HepG2 (cell line): ENCODE measurements around the gene CYB5R3. TPM values are rescaled to one million over a fixed set of nuclear protein-coding genes. Genes with fewer than 3 reads are reported as not detected.

Source experiments
- CAMTA2 ChIP-seq: sonication (generic); formaldehyde crosslinking; IDR thresholded peaks from 2 replicates; pipeline ENCODE4 v1.4.0; 2020; ENCODE audit warnings: mild to moderate bottlenecking, missing genetic modification reagents, borderline replicate concordance
- GATA4 ChIP-seq: sonication (generic); IDR thresholded peaks from 2 replicates; pipeline ENCODE4 v1.6.1; 2016; ENCODE audit warnings: antibody characterized with exemption, low read depth, borderline replicate concordance
- HMGXB3 ChIP-seq: sonication (generic); formaldehyde crosslinking; IDR thresholded peaks from 2 replicates; pipeline ENCODE4 v1.4.0; 2020; ENCODE audit warnings: missing genetic modification reagents, borderline replicate concordance
- MEIS1 ChIP-seq: sonication (generic); formaldehyde crosslinking; IDR thresholded peaks from 2 replicates; pipeline ENCODE4 v1.9.0; 2021; ENCODE audit warnings: mild to moderate bottlenecking, missing genetic modification reagents, moderate library complexity, borderline replicate concordance
- NPAS2 ChIP-seq: sonication (generic); formaldehyde crosslinking; IDR thresholded peaks from 2 replicates; pipeline ENCODE4 v1.8.0; 2022; ENCODE audit warnings: mild to moderate bottlenecking, missing genetic modification reagents, borderline replicate concordance
- POGK ChIP-seq: sonication (generic); formaldehyde crosslinking; conservative IDR thresholded peaks from 2 replicates; pipeline ENCODE4 v1.8.0; 2022; ENCODE audit warnings: mild to moderate bottlenecking, moderate library complexity, missing genetic modification reagents
- RFXAP ChIP-seq: sonication (generic); formaldehyde crosslinking; IDR thresholded peaks from 2 replicates; pipeline ENCODE4 v1.4.0; 2020; ENCODE audit warnings: missing genetic modification reagents, borderline replicate concordance
- SALL1 ChIP-seq: sonication (generic); formaldehyde crosslinking; IDR thresholded peaks from 2 replicates; pipeline ENCODE4 v1.8.0; 2022; ENCODE audit warnings: mild to moderate bottlenecking, missing genetic modification reagents
- ZFYVE20 ChIP-seq: sonication (generic); formaldehyde crosslinking; IDR thresholded peaks from 2 replicates; pipeline ENCODE4 v1.8.0; 2023; ENCODE audit warnings: low read depth, mild to moderate bottlenecking, moderate library complexity, missing genetic modification reagents, borderline replicate concordance
- ZNF687 ChIP-seq: sonication (generic); formaldehyde crosslinking; IDR thresholded peaks from 2 replicates; pipeline ENCODE4 v1.5.1; 2020; ENCODE audit warnings: mild to moderate bottlenecking, missing genetic modification reagents, moderate library complexity
- ZNF841 ChIP-seq: sonication (generic); formaldehyde crosslinking; IDR thresholded peaks from 2 replicates; pipeline ENCODE4 v1.8.1; 2023; ENCODE audit warnings: missing genetic modification reagents, borderline replicate concordance
- ZSCAN30 ChIP-seq: sonication (generic); formaldehyde crosslinking; IDR thresholded peaks from 2 replicates; pipeline ENCODE4 v1.5.0; 2020; ENCODE audit warnings: mild to moderate bottlenecking, missing genetic modification reagents
- ZSCAN5A ChIP-seq: sonication (generic); formaldehyde crosslinking; IDR thresholded peaks from 2 replicates; pipeline ENCODE4 v1.8.0; 2022; ENCODE audit warnings: mild to moderate bottlenecking, missing genetic modification reagents, borderline replicate concordance
- polyA plus RNA-seq, 8 experiments: library from polyadenylated mRNA; depleted of rRNA in 3 of 8; stranded (reverse) in 7 of 8; unstranded in 1 of 8; fragments of >200 nt; fragmentation: Illumina TruSeq in 4 of 8; extraction: Trizol in 4 of 8; gene quantifications; 2 replicates each; pipeline versions ENCODE4 v1.2.1 to v1.2.3, GENCODE V29; 2011 to 2016; ENCODE audit warnings: low read depth in 4 of 8, missing spikeins in 1 of 8, mixed read lengths in 1 of 8; ENCODE audit not compliant: insufficient read depth in 1 of 8
- total RNA-seq, 5 experiments: library from RNA; depleted of rRNA; stranded (reverse); fragments of >200 nt; fragmentation: Illumina TruSeq; extraction: Trizol; gene quantifications; 2 replicates each; pipeline ENCODE4 v1.2.3, GENCODE V29; 2016; ENCODE audit warnings: low read depth in 1 of 5

CYB5R3 gene
- total and polyA plus RNA-seq, 2 of the 13 experiments (the other 11 are each of a cell fraction or from before 2014, with no cell fraction given) = 32.4 to 305 TPM

- peak; percentile 88 for TF ChIP-seq POGK (CRISPR knock-in tag)
- peak; percentile 82 for TF ChIP-seq SALL1 (CRISPR knock-in tag)
- peak; percentile 90 for TF ChIP-seq RFXAP (CRISPR knock-in tag)
- TF ChIP-seq NPAS2 (CRISPR knock-in tag) = no peak
- peak; percentile 37; the same call in 1 of the 2 replicates for TF ChIP-seq MEIS1 (CRISPR knock-in tag)
- TF ChIP-seq HMGXB3 (CRISPR knock-in tag) = peak; percentile 86
- TF ChIP-seq ZFYVE20 = peak; percentile 92; the same call in 1 of the 2 replicates
- no peak for TF ChIP-seq ZSCAN30 (CRISPR knock-in tag)
- TF ChIP-seq ZSCAN5A (CRISPR knock-in tag) = peak; percentile 81
- TF ChIP-seq CAMTA2 (CRISPR knock-in tag) = peak; percentile 19; the same call in 1 of the 2 replicates
- TF ChIP-seq ZNF841 = 0 out of 2 replicates have a peak, but pooled peaks have one; percentile 91
- TF ChIP-seq GATA4 = peak; percentile 100
- TF ChIP-seq ZNF687 (CRISPR knock-in tag) = peak; percentile 34; the same call in 1 of the 2 replicates
Observed at GRCh38 chr22:42615092-42615859, 33.9 kb downstream of the CYB5R3 start (continued).
